NCI-H524 (cell line): Measurements from ENCODE around the gene RTL5.
"Not testable (repeated sequence)": the region's sequence is repeated elsewhere in the genome, so short reads cannot be mapped to it uniquely, and the experiment has no call there.

Experiments used
- DNase-seq, 2 experiments: peaks; one replicate each; lab custom pipeline; 2025; lab: John Stamatoyannopoulos, UW

RTL5 gene

GRCh38 chrX:72131317-72132294 lies at the start of gene RTL5:
Gene RTL5 (minus strand): TSS chrX:72131915.
- peak; percentile 96 to 98 for DNase-seq

- peak in 1 of 2 experiments; percentile 30 for DNase-seq
These were observed 48.8 kb upstream of the RTL5 start for GRCh38 chrX:72180539-72180938.

GRCh38 chrX:72176981-72177380 lies 45.3 kb upstream of the RTL5 start:
- DNase-seq: no peak

- DNase-seq: not testable (repeated sequence)
These were observed 44.6 kb upstream of the RTL5 start for GRCh38 chrX:72176289-72176688.

- DNase-seq: no peak
These were observed 37.5 kb upstream of the RTL5 start for GRCh38 chrX:72169008-72169728.

GRCh38 chrX:72165551-72165950 lies 33.8 kb upstream of the RTL5 start:
- DNase-seq: no peak

- no peak for DNase-seq
These were observed 28.1 kb upstream of the RTL5 start for GRCh38 chrX:72159769-72160168.

- no peak for DNase-seq
These were observed 27.1 kb upstream of the RTL5 start for GRCh38 chrX:72158773-72159172.

- peak in 1 of 2 experiments; percentile 6 for DNase-seq
These were observed 14.8 kb upstream of the RTL5 start for GRCh38 chrX:72146527-72146926.

GRCh38 chrX:72145181-72145580 lies 13.5 kb upstream of the RTL5 start:
- no peak for DNase-seq

GRCh38 chrX:72143609-72143907 lies 11.8 kb upstream of the RTL5 start:
- DNase-seq: no peak

GRCh38 chrX:72142794-72143608 lies 11.3 kb upstream of the RTL5 start:
- DNase-seq: peak; percentile 32 to 62

GRCh38 chrX:72142094-72142793 lies 10.5 kb upstream of the RTL5 start:
- peak; percentile 97 for DNase-seq

- peak in 1 of 2 experiments; percentile 39 for DNase-seq
These were observed 9.8 kb upstream of the RTL5 start for GRCh38 chrX:72141372-72142004.

GRCh38 chrX:72139538-72139937 lies 7.8 kb upstream of the RTL5 start:
- DNase-seq: no peak

- DNase-seq: peak; percentile 91 to 96
These were observed 6.3 kb upstream of the RTL5 start for GRCh38 chrX:72137846-72138495.

- no peak for DNase-seq
These were observed 2.3 kb upstream of the RTL5 start for GRCh38 chrX:72133851-72134546.

- DNase-seq: no peak
These were observed 741 bp upstream of the RTL5 start for GRCh38 chrX:72132456-72132855.

GRCh38 chrX:72130762-72131250 lies 909 bp downstream of the RTL5 start:
- no peak for DNase-seq
